NCI-H510A (cell line): ENCODE measurements around the gene USP6.
"Not testable (repeated sequence)": the region's sequence is repeated elsewhere in the genome, so short reads cannot be mapped to it uniquely, and the experiment has no call there.

Experiments used
- DNase-seq: peaks from one replicate; lab custom pipeline; 2025; lab: John Stamatoyannopoulos, UW

Gene USP6

GRCh38 chr17:5122056-5122455 lies 6.2 kb downstream of the USP6 start:
- DNase-seq, result not testable (repeated sequence)

GRCh38 chr17:5122586-5123342 lies 6.9 kb downstream of the USP6 start:
- no peak for DNase-seq

- no peak for DNase-seq
These were observed 7.7 kb downstream of the USP6 start for GRCh38 chr17:5123343-5124124.

DNA sequence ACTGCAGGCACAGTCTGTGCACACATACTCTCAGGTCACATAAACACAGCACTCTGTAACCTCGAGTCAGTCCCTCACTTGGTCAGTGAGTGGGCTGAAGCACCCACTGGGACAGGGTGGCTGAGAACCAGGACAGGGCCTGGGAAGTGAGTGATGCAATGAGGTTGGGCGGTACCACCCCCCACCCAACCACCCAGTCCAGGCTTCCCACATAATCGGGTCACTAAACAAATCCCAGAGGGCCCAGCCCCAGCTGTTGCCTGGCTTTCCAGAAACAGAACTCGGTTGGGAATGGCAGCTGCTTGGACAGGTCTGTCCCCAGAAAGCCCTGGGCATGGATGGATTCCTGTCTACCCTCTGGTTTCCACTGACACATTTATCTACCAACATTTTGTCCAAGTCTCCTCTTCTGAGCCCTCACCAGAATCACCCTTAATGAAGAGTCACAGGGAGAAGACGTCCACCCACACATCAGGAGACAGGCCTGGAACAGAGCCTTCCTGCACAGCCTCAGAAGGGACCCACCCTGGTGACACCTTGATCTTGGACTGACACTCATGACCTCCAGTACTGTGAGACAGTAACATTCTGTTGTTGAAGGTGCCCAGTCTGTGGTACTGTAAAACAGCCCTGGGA lies 8.4 kb downstream of the USP6 start:
- DNase-seq, result not testable (repeated sequence)

- DNase-seq, result not testable (repeated sequence)
These were observed 9.1 kb downstream of the USP6 start for GRCh38 chr17:5124896-5125295.

GRCh38 chr17:5126719-5127488 lies 11.1 kb downstream of the USP6 start:
- no peak for DNase-seq

DNA sequence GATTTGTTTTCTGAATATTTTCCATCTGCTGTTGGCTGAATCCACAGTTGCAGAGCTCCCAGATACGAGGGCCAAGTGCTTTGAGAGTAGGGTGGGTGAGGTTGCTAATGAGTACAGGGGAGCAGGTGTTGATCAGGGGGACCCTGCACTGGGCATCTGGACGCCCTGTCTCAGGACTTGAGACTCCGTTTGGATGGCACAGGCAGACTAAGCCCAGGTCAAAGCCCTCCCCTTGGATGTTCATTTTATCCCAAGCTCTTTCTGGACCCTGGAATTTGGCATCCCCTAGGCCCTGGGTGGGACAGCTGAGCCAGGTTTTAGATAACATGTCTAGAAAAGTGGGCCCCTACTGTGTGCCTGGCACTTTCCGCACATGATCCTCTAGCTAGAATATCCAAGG lies 12.1 kb downstream of the USP6 start:
- no peak for DNase-seq

GRCh38 chr17:5128387-5128786 lies 12.6 kb downstream of the USP6 start:
- not testable (repeated sequence) for DNase-seq

DNA sequence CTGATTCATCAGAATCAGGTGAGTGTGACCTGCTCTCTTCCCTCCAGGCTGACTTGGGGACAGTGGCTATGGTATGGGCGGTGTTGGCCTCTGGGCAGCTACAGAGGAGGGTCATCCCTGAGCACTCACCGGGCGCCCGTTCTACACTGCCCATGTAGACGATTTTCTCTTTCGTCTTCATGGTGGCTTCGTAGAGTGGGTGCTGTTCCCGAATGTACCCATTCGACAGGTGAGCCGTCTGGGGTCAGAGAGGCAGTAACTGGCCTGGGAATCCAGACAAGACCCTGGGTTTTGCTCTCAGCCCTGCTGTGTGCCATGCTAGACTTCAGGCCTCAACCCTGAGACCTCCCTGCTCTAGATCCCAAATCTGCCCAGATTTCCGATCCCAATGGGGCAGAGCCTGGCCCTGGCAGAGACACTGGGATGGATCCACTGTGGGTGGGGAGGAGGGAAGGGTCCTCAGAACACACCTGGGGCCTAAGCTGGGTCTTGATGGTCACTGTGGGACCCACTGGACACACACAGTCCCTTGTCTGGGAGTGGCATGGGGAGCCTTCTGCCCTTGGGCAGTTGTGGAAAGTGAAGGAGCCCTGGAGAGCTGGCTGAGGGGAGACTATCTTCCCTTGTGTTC lies 13.2 kb downstream of the USP6 start:
- no peak for DNase-seq

GRCh38 chr17:5129770-5130169 lies 13.9 kb downstream of the USP6 start:
- DNase-seq, result not testable (repeated sequence)

DNA sequence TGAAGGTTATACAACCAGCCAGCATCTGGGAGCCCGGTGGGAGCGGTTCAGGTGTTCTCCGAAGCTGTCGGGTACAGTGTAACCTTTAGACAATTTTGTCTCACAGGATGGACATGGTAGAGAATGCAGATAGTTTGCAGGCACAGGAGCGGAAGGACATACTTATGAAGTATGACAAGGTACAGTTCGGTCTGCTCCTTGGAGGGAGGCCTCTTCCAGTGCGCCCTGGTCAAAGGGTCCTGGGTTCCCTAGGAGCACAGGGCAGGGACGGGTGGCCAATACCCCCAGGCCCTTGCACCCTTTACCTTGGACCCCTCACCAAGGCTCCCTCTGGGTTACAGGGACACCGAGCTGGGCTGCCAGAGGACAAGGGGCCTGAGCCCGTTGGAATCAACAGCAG lies 14.4 kb downstream of the USP6 start:
- not testable (repeated sequence) for DNase-seq

GRCh38 chr17:5130687-5131086 lies 14.9 kb downstream of the USP6 start:
- not testable (repeated sequence) for DNase-seq

GRCh38 chr17:5131146-5131715 lies 15.4 kb downstream of the USP6 start:
- DNase-seq, result no peak

DNA sequence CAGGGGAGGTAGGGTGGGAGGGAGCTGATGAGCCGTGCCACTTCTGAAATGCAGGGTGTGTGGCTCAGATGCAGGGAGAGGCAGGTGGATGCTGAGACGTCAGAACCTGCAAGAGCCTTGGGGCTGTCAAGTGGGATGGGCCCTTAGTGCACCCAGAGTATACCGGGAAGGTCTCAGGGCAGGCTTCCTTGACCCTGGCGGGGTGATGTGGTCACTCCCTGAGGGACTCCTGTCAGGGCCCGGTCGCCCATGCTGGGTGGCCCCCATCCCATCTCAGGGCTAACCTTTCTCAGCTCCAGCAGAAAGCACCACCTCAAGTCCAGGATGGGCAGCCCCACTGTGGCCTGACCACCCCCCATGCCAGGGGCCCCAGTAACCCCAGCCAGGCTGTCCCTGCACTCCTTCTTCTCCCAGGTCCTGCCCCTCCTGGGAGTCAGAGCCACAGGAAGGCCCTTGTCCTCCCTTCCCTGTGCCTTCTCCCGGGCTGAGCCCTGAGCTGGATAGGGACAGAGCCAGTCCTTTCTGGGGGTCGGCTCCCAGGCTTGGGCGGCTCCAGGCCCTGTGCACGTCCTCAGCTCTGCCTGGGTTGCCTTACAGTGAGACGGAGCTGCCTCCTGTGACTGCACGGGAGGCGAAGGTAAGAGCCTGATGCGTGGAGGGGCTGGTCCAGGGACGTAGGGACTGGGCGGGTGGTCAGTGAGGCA lies 16.1 kb downstream of the USP6 start:
- DNase-seq, result not testable (repeated sequence)

DNA sequence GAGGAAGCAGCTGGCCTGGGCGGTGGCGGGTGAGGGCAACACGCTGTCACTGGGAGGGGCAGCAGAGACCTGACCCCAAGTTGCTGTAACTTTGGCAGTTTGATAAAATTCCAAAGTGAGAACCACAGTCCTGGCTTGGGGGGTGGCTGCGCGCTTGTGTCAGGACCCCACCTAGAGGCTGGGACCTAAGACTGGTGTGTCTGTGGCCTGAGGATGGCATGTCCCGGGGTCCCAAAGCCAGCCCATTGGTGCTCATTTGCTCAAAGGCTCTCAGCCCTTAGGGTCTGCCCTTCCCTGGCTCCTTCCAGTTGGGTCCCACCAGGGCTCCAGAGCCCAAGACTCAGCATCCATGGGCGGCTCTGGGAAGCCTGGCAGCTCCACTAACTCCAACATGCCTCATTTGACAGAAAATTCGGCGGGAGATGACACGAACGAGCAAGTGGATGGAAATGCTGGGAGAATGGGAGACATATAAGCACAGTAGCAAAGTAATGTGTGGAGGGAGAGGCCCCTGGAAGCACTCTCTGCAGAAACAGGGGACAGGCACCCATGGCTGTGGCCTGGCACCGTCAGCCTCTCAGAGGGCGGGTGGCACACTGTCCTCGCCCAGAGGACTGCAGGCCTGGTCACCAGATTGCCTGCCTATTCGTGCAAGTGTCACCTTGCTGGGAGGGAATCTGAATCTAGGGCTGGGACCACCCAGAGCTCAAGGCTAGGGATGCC lies 16.8 kb downstream of the USP6 start:
- DNase-seq, result not testable (repeated sequence)

- no peak for DNase-seq
These were observed 17.5 kb downstream of the USP6 start for GRCh38 chr17:5133311-5133710.

- not testable (repeated sequence) for DNase-seq
These were observed 18.1 kb downstream of the USP6 start for GRCh38 chr17:5133961-5134360.

DNA sequence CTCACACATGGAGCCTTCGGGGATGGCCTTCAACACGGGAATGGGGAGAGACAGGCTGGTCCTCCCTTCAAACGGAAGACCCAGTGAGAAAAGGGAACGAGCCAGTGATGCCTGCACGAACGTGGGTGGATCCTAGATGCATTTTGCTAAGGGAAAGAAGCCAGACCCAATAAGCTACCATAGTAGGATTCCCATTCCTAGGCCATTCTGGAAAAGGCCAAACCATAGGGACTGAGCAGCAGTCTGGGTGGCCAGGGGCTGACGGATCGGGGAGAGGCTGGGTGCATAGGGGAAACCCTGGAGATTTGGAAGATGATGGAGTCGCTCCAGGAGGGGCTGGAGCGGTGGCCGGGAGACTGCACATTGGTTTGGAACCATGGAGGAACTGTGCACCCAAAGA lies 18.7 kb downstream of the USP6 start:
- not testable (repeated sequence) for DNase-seq

- DNase-seq, result not testable (repeated sequence)
These were observed 19.4 kb downstream of the USP6 start for GRCh38 chr17:5135131-5135712.
